ENCODE measurements around the gene VIM.
"Not testable (repeated sequence)": the region's sequence is repeated elsewhere in the genome, so short reads cannot be mapped to it uniquely, and the experiment has no call there.

VIM gene

DNA sequence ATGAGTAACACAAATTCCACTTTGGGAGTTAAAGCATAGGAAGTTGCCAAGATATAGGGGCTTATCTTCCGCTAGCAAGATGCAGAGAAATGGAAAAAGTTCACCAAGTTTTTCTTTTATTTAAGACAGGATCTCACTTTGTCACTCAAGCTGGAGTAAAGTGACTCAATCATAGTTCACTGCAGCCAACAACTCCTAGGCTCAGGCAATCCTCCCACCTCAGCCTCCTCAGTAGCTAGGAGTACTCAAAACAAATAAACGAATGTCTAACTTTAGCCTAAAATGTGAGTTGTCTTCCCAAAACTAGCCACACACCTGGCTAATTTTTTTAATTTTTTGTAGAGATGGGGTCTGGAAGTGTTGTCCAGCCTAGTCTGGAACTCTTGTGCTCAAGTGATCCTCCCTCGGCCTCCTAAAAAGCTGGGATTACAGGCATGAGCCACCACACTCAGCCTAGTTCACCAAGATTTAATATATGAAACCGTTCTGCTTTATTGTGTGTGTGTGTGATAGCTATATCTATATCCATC lies 9.9 kb downstream of the VIM start:
- Histone ChIP-seq H3K4me1 (ENCODE audit: control insufficient read depth, insufficient read depth, low read length) (peaks cover 6% of the 10 kb centered on the region), H3K27me3 (ENCODE audit: control insufficient read depth, insufficient read depth, low read length) (no peaks in the 10 kb centered on the region), H3K36me3 (ENCODE audit: control insufficient read depth, insufficient read depth, low read length) (peaks cover 25% of the 10 kb centered on the region), H3K9ac (ENCODE audit: low read length) (no peak overlapping the region), H3K4me3 (ENCODE audit: low read length) (no peak overlapping the region), H3K27ac (ENCODE audit: low read depth, low read length) (no peak overlapping the region)

DNA sequence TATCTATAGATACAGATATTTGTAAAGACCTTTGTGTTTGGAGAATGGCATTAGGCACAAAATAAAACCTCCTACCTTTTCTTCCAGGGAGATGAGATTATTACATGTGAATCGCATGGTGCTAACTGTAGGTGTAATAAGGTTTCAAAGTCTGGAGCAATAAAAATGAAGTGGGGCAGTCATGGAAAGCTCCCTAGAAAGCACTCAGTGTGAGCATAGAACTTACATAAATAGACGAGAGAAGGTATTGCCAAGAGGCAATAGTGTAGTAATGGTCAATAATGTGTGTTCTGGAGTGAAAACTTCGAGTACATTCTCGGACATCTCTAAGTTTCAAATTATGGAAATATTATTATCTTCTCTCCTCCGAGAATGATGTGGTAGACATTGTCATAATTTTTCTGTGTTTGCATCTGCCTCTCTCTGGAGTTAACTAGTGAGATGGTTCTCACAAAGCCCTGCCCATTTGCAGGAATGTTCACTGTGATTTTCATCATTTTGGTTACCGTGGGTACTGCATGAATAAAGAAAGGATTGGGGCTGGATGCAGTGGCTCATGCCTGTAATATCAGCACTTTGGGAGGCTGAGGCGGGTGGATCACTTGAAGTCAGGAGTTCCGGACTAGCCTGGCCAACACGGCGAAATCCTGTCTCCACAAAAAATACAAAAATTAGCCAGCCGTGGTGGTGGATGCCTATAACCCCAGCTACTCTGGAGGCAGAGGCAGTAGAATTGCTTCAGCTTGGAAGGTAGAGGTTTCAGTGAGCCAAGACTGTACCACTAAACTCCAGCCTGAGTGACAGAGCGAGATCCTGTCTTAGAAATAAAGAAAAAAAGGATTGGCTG lies 10.6 kb downstream of the VIM start:
- Histone ChIP-seq H3K27ac (ENCODE audit: low read depth, low read length) (no peak overlapping the region), H3K4me1 (ENCODE audit: control insufficient read depth, insufficient read depth, low read length) (peaks cover 4% of the 10 kb centered on the region), H3K9ac (ENCODE audit: low read length) (no peak overlapping the region)

DNA sequence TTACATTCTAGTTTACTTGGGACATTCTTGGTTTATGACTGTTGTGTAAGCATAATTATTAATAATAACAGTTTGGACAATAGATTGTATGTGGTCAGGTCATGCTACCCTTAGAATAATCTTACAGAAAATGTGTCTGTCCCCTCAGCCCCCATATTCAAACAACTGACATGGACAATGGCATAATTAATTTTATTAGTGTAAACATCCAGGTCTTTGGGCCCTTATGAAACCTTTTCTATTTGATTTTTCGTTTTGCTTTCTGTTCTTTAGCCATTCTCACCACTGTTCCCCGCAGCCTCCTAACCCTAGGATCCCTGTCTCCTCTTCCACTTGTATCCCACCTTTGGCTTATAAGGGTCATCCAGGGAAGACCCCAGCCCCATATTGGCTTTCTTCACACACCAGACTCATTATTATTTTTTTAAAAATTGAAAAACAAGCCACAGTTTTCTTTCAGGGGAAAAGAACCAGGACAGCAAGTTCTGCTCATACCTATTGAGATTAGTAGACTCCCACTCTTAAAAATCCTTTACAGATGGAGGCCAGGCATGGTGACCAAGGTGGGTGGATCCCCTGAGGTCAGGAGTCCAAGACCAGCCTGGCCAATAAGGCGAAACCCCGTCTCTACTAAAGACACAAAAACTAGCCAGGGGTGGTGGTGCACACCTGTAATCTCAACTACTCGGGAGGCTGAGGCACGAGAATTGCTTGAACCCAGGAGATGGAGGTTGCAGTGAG lies 11.5 kb downstream of the VIM start:
- Histone ChIP-seq H3K4me3 (ENCODE audit: low read length) (no peak overlapping the region), H3K36me3 (ENCODE audit: control insufficient read depth, insufficient read depth, low read length) (peaks cover 17% of the 10 kb centered on the region), H3K27ac (ENCODE audit: low read depth, low read length) (no peak overlapping the region), H3K9ac (ENCODE audit: low read length) (no peak overlapping the region), H3K4me1 (ENCODE audit: control insufficient read depth, insufficient read depth, low read length) (peaks cover 1% of the 10 kb centered on the region), H3K27me3 (ENCODE audit: control insufficient read depth, insufficient read depth, low read length) (no peaks in the 10 kb centered on the region)

More for the DNA sequence above, 10.6 kb downstream of the VIM start:
- Histone ChIP-seq H3K27me3 (ENCODE audit: control insufficient read depth, insufficient read depth, low read length) (no peaks in the 10 kb centered on the region), H3K36me3 (ENCODE audit: control insufficient read depth, insufficient read depth, low read length) (peaks cover 23% of the 10 kb centered on the region), H3K4me3 (ENCODE audit: low read length) (no peak overlapping the region)

DNA sequence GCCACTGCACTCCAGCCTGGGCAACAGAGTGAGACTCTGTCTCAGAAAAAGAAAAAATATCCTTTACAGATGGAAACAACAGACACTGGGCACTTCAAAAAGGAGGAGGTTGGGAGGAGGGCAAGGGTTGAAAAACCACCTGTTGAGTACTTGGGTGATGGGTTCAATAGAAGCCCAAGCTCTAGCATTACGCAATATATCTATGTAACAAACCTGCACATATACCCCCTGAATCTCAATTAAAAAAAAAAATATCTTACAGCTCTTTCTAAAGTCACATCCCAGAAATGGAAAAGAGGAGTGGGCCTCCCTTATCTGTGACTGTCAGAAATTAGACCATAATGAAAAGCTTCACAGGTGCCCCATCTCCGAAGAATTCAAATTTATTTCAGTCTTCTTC lies 12.1 kb downstream of the VIM start:
- Histone ChIP-seq H3K27ac (ENCODE audit: low read depth, low read length) (no peak overlapping the region), H3K4me1 (ENCODE audit: control insufficient read depth, insufficient read depth, low read length) (no peaks in the 10 kb centered on the region), H3K9ac (ENCODE audit: low read length) (no peak overlapping the region), H3K36me3 (ENCODE audit: control insufficient read depth, insufficient read depth, low read length) (peaks cover 12% of the 10 kb centered on the region), H3K4me3 (ENCODE audit: low read length) (no peak overlapping the region), H3K27me3 (ENCODE audit: control insufficient read depth, insufficient read depth, low read length) (no peaks in the 10 kb centered on the region)

DNA sequence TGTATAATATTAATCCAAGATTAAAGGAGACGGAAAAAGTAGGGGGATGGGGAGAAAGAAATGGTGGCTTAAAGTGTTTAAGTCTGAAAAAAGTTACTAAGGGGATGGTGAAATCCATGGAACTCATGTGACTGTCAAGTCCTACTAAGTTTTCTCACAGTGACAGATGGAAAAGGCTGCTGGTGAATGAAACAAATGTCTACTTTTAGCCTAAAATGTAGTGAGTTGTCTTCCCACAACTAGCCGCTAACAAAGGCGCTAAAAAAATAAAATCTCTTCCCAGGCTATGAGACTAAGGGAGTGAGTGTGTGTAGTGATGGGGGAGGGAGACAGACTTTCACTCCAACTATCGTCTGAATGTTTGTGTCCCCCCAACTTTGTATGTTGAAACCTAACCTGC lies 12.6 kb downstream of the VIM start:
- H3K9ac ChIP-seq (ENCODE audit: low read length) = no peak overlapping the region
- no peak overlapping the region for H3K27ac ChIP-seq (ENCODE audit: low read depth, low read length)
- no peak overlapping the region for H3K4me3 ChIP-seq (ENCODE audit: low read length)
- H3K36me3 ChIP-seq (ENCODE audit: control insufficient read depth, insufficient read depth, low read length) = peaks cover 7% of the 10 kb centered on the region
- no peaks in the 10 kb centered on the region for H3K27me3 ChIP-seq (ENCODE audit: control insufficient read depth, insufficient read depth, low read length)
- no peaks in the 10 kb centered on the region for H3K4me1 ChIP-seq (ENCODE audit: control insufficient read depth, insufficient read depth, low read length)

DNA sequence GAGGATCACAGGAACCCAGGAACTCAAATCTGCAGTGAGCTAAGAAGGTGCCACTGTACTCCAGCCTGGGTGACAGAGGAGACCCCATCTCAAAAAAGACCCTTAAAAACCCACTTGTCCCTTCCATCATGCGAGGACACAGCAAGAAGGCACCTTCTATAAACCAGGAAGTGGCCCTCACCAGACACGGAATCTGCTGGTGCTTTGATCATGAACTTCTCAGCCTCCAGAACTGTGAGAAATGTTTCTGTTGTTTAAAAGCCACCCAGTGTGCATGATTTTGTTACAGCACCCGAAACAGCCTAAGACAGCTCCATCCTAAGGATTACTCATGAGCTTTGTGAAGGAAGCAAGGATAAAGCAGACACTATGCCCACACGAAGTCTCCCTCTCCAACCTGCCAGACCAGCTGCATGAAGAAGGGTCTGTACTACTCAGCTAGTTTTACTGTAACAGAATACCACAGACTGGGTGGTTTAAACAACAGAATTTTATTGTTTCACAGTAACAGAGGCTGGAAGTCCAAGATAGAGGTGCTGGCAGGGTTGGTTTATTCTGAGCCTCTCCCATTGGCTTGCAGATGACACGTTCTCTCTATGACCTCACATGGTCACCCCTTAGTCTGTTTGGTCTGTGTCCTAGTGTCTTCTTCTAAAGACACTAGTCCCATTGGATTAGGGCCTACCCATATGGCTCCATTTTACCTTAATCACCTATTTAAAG lies 13.7 kb downstream of the VIM start:
- Histone ChIP-seq H3K9ac (ENCODE audit: low read length) (no peak overlapping the region), H3K27ac (ENCODE audit: low read depth, low read length) (no peak overlapping the region), H3K27me3 (ENCODE audit: control insufficient read depth, insufficient read depth, low read length) (no peaks in the 10 kb centered on the region), H3K4me1 (ENCODE audit: control insufficient read depth, insufficient read depth, low read length) (no peaks in the 10 kb centered on the region), H3K4me3 (ENCODE audit: low read length) (no peak overlapping the region), H3K36me3 (ENCODE audit: control insufficient read depth, insufficient read depth, low read length) (no peaks in the 10 kb centered on the region)

DNA sequence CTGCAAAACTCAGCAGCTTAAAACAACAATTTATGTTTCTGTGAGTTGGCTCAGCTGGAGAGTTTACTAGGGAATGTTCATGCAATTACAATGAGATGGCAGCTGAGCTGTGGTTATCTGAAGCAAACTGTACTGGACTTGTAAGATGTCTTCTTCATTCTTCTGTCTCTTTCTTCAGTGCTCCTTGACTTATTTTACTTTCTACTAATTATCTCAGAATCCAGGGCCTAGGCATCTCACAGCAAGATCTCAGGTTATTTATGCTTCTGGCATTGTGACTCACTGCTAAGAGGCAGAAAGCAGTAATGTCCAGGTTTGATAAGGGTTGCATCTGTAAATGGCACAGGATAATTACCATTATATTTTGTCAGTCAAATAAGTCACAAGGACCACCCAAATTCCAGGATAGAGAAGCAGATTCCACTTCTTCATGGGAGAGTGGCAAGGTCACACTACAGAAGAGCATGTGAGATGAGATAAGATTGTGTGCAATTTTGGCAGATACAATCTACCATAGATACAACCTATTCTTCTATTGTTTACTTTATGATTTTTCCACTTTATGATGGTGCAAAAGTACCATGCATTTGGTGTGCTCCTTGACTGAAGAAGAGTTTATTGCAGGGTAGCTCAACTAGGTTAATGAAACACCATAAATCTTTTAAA lies 16.8 kb downstream of the VIM start:
- Histone ChIP-seq H3K36me3 (ENCODE audit: control insufficient read depth, insufficient read depth, low read length) (no peaks in the 10 kb centered on the region), H3K4me1 (ENCODE audit: control insufficient read depth, insufficient read depth, low read length) (no peaks in the 10 kb centered on the region), H3K27ac (ENCODE audit: low read depth, low read length) (no peak overlapping the region), H3K4me3 (ENCODE audit: low read length) (no peak overlapping the region), H3K9ac (ENCODE audit: low read length) (no peak overlapping the region), H3K27me3 (ENCODE audit: control insufficient read depth, insufficient read depth, low read length) (no peaks in the 10 kb centered on the region)

DNA sequence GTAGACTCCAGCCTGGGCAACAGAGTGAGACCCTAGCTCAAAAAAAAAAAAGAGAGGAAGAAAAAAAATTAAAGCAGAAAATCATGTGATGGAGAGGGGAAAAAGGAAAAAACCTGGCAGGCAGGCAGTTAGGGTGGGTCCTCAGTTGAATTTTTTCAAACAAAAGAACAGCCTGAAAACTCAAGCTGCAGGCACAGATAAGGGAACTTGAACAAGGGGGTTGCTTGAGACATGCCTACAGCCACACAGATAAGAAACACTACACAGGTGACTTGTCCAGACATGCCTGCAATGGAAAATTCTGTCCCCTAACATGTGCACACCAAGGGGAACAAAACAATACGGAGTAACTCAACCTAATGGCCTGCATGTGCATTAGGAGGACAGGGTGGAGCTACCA lies 19.2 kb downstream of the VIM start:
- H3K4me3 ChIP-seq (ENCODE audit: low read length) = no peak overlapping the region
- no peak overlapping the region for H3K9ac ChIP-seq (ENCODE audit: low read length)
- no peak overlapping the region for H3K27ac ChIP-seq (ENCODE audit: low read depth, low read length)
- H3K4me1 ChIP-seq (ENCODE audit: control insufficient read depth, insufficient read depth, low read length) = no peaks in the 10 kb centered on the region
- no peaks in the 10 kb centered on the region for H3K36me3 ChIP-seq (ENCODE audit: control insufficient read depth, insufficient read depth, low read length)
- no peaks in the 10 kb centered on the region for H3K27me3 ChIP-seq (ENCODE audit: control insufficient read depth, insufficient read depth, low read length)

DNA sequence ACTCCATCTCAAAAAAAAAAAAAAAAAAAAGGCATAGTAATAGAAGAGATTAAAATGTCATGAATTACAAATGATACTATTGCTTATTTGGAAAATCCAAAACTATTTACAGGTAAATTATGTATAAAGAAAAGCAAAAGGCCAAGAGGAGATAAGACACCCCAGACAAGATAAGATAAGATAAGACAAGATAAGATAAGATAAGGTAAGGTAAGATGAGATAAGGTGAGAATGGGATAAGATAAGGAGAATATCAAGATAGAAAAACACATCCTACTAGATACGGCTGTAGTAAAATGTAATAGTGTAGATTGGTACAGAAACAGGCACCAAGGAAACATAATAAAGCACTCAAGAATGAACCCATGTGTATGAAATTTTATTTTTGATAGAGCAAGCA lies 20.9 kb downstream of the VIM start:
- H3K4me3 ChIP-seq (ENCODE audit: low read length) = no peak overlapping the region
- H3K27me3 ChIP-seq (ENCODE audit: control insufficient read depth, insufficient read depth, low read length) = no peaks in the 10 kb centered on the region
- no peak overlapping the region for H3K9ac ChIP-seq (ENCODE audit: low read length)
- H3K27ac ChIP-seq (ENCODE audit: low read depth, low read length) = no peak overlapping the region
- H3K36me3 ChIP-seq (ENCODE audit: control insufficient read depth, insufficient read depth, low read length) = no peaks in the 10 kb centered on the region
- H3K4me1 ChIP-seq (ENCODE audit: control insufficient read depth, insufficient read depth, low read length) = no peaks in the 10 kb centered on the region

DNA sequence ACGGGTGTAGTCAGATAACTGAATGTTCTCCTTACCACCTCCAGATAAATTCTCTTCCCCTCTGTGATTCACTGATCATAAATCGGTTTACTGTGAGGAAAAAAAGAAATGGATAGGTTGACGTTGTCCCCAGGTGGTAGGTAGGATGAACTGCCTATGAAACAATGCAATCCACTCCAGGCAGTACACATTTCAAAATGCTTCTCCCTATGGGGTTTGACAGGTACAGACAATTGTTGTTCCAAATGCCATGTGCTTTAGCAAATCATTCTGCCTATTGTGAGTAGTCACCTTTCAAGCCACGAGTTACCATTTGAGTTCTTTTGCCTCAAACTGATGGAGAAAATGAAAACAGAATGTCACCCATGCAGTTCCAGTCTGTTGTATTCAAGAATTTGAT lies 21.8 kb downstream of the VIM start:
- Histone ChIP-seq H3K27me3 (ENCODE audit: control insufficient read depth, insufficient read depth, low read length) (no peaks in the 10 kb centered on the region), H3K9ac (ENCODE audit: low read length) (no peak overlapping the region), H3K27ac (ENCODE audit: low read depth, low read length) (no peak overlapping the region), H3K4me3 (ENCODE audit: low read length) (no peak overlapping the region), H3K4me1 (ENCODE audit: control insufficient read depth, insufficient read depth, low read length) (no peaks in the 10 kb centered on the region), H3K36me3 (ENCODE audit: control insufficient read depth, insufficient read depth, low read length) (no peaks in the 10 kb centered on the region)

DNA sequence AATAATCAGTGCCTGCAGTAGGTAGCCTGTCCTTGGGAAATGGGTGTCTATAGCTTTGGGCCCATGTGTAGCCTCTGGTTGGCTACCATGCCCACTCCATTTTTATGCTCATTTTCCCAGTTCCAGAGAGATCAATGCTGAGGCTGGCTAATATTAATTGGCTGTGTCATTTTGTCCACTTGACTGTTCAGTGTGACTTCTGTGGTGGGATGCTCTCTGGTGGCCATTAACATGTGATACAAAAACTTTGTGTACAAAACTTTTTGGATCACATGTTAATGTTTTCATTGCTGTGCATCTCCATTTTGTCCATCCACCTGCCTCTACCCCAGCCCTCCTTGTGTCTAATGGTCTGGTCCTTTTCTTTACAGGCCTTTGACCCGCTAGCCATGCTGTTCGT lies 22.7 kb downstream of the VIM start:
- Histone ChIP-seq H3K4me1 (ENCODE audit: control insufficient read depth, insufficient read depth, low read length) (no peaks in the 10 kb centered on the region), H3K36me3 (ENCODE audit: control insufficient read depth, insufficient read depth, low read length) (no peaks in the 10 kb centered on the region), H3K27ac (ENCODE audit: low read depth, low read length) (no peak overlapping the region), H3K4me3 (ENCODE audit: low read length) (no peak overlapping the region), H3K27me3 (ENCODE audit: control insufficient read depth, insufficient read depth, low read length) (no peaks in the 10 kb centered on the region), H3K9ac (ENCODE audit: low read length) (no peak overlapping the region)

DNA sequence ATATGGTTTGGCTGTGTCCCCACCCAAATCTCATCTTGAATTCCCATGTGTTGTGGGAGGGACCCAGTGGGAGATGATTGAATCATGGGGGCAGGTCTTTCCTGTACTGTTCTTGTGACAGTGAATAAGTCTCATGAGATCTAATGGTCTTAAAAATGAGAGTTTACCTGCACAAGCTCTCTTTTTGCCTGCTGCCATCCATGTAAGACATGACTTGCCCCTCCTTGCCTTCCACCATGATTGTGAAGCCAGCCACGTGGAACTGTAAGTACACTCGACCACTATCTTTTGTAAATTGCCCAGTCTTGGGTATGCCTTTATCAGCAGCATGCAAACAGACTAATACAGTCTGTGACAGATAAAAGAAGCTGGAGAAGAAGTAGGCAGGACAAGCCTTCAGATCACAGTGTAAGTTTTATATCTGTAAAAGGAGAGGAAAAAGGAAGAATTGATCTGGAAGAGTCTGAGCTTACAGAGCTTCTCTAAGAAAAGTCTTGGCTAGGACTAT lies 26.6 kb downstream of the VIM start:
- H3K4me3 ChIP-seq (ENCODE audit: low read length); H3K4me1 ChIP-seq (ENCODE audit: control insufficient read depth, insufficient read depth, low read length); H3K27me3 ChIP-seq (ENCODE audit: control insufficient read depth, insufficient read depth, low read length); H3K36me3 ChIP-seq (ENCODE audit: control insufficient read depth, insufficient read depth, low read length); H3K27ac ChIP-seq (ENCODE audit: low read depth, low read length); H3K9ac ChIP-seq (ENCODE audit: low read length): not testable (repeated sequence)
